ENCODE measurements around the gene DGKA.
A peak's percentile ranks its signal among the peaks of the same experiment; 100 is the strongest.

The DGKA gene

GRCh38 chr12:55925371-55925770, 5.6 kb upstream of the DGKA start:
- H3K36me3 Mint-ChIP-seq: peaks cover 25 to 35% of the 10 kb centered on the region in 2 donors
- no peak for DNase-seq
- no peaks in the 10 kb centered on the region for H3K9me3 Mint-ChIP-seq
- ATAC-seq (replicated peaks): no peak
- peak overlapping the region; percentile 1 for H3K27ac Mint-ChIP-seq
- peak overlapping the region; percentile 90 to 98 for H3K4me3 Mint-ChIP-seq
- H3K4me1 Mint-ChIP-seq: peaks cover 35 to 49% of the 10 kb centered on the region in 2 donors
- no peaks in the 10 kb centered on the region for H3K27me3 Mint-ChIP-seq

- peaks cover 25 to 36% of the 10 kb centered on the region in 2 donors for H3K36me3 Mint-ChIP-seq
Measured at GRCh38 chr12:55925870-55926737, 4.9 kb upstream of the DGKA start.

GRCh38 chr12:55926738-55927587, 4.0 kb upstream of the DGKA start:
- Mint-ChIP-seq H3K36me3 (peaks cover 24 to 38% of the 10 kb centered on the region in 2 donors), H3K4me1 (peaks cover 42 to 59% of the 10 kb centered on the region in 2 donors), H3K9me3 (no peaks in the 10 kb centered on the region), H3K27me3 (no peaks in the 10 kb centered on the region), H3K4me3 (peak overlapping the region; percentile 90 to 98), H3K27ac (peak overlapping the region; percentile 99)
- ATAC-seq (replicated peaks) (peak; percentile 57 to 59), DNase-seq (peak; percentile 78)

More at GRCh38 chr12:55925870-55926737, 4.9 kb upstream of the DGKA start:
- Mint-ChIP-seq H3K27me3 (no peaks in the 10 kb centered on the region), H3K9me3 (no peaks in the 10 kb centered on the region), H3K4me3 (peak overlapping the region; percentile 90 to 98), H3K27ac (peak overlapping the region; percentile 99), H3K4me1 (peaks cover 40 to 57% of the 10 kb centered on the region in 2 donors)
- ATAC-seq (replicated peaks) (peak in 1 of 2 donors; percentile 0), DNase-seq (no peak)

- ATAC-seq (replicated peaks) (peak; percentile 68 to 70), DNase-seq (peak; percentile 80)
- peak within 1 kb of the TSS; percentile 98 to 99 for H3K4me3 Mint-ChIP-seq
- H3K27ac Mint-ChIP-seq: peak within 1 kb of the TSS; percentile 99
- H3K27me3 Mint-ChIP-seq: no peaks in the 10 kb centered on the region
- no peaks in the 10 kb centered on the region for H3K9me3 Mint-ChIP-seq
- peaks cover 18 to 34% of the 10 kb centered on the region in 2 donors for H3K36me3 Mint-ChIP-seq
- H3K4me1 Mint-ChIP-seq: peaks cover 44 to 62% of the 10 kb centered on the region in 2 donors
Measured at GRCh38 chr12:55927588-55928502, 3.1 kb upstream of the DGKA start, which contains the start of gene PYM1. Gene PYM1 (minus strand): TSS chr12:55927894. CDS start chr12:55927761, 133 bp downstream.

GRCh38 chr12:55929306-55929791, 1.6 kb upstream of the DGKA start:
- H3K27ac Mint-ChIP-seq: peak overlapping the region; percentile 95
- ATAC-seq (replicated peaks) (peak; percentile 28 to 55), DNase-seq (peak; percentile 63)
- peaks cover 41 to 65% of the 10 kb centered on the region in 2 donors for H3K4me1 Mint-ChIP-seq
- peak overlapping the region; percentile 98 to 99 for H3K4me3 Mint-ChIP-seq
- peaks cover 14 to 28% of the 10 kb centered on the region in 2 donors for H3K36me3 Mint-ChIP-seq
- no peaks in the 10 kb centered on the region for H3K9me3 Mint-ChIP-seq
- H3K27me3 Mint-ChIP-seq: no peaks in the 10 kb centered on the region

GRCh38 chr12:55931317-55931779, 386 bp downstream of the DGKA start:
- DNase-seq (peak; percentile 8), ATAC-seq (replicated peaks) (no peak)
- Mint-ChIP-seq H3K36me3 (peaks cover 10 to 23% of the 10 kb centered on the region in 2 donors), H3K27ac (peak overlapping the region; percentile 95), H3K27me3 (no peaks in the 10 kb centered on the region), H3K4me3 (peak overlapping the region; percentile 91 to 99), H3K9me3 (no peaks in the 10 kb centered on the region), H3K4me1 (peaks cover 38 to 60% of the 10 kb centered on the region in 2 donors)

GRCh38 chr12:55931780-55932550, 1.0 kb downstream of the DGKA start:
- H3K4me1 Mint-ChIP-seq: peaks cover 36 to 56% of the 10 kb centered on the region in 2 donors
- ATAC-seq (replicated peaks) (peak in 1 of 2 donors; percentile 10), DNase-seq (peak; percentile 5)
- H3K27ac Mint-ChIP-seq: peak overlapping the region; percentile 95
- no peaks in the 10 kb centered on the region for H3K27me3 Mint-ChIP-seq
- H3K4me3 Mint-ChIP-seq: peak overlapping the region; percentile 91 to 99
- H3K36me3 Mint-ChIP-seq: peaks cover 7 to 20% of the 10 kb centered on the region in 2 donors
- no peaks in the 10 kb centered on the region for H3K9me3 Mint-ChIP-seq

- DNase-seq (peak; percentile 34), ATAC-seq (replicated peaks) (peak; percentile 33 to 39)
- peaks cover 36 to 56% of the 10 kb centered on the region in 2 donors for H3K4me1 Mint-ChIP-seq
- H3K27me3 Mint-ChIP-seq: no peaks in the 10 kb centered on the region
- H3K36me3 Mint-ChIP-seq: peaks cover 8 to 21% of the 10 kb centered on the region in 2 donors
- peak overlapping the region; percentile 91 to 99 for H3K4me3 Mint-ChIP-seq
- H3K27ac Mint-ChIP-seq: peak overlapping the region; percentile 94
- no peaks in the 10 kb centered on the region for H3K9me3 Mint-ChIP-seq
Measured at GRCh38 chr12:55932551-55932910, 1.6 kb downstream of the DGKA start.

- Mint-ChIP-seq H3K4me1 (peaks cover 36 to 56% of the 10 kb centered on the region in 2 donors), H3K36me3 (peaks cover 8 to 23% of the 10 kb centered on the region in 2 donors), H3K9me3 (no peaks in the 10 kb centered on the region), H3K27me3 (no peaks in the 10 kb centered on the region), H3K4me3 (peak overlapping the region in 1 of 2 donors; percentile 91), H3K27ac (no peak overlapping the region)
- no peak for DNase-seq
- no peak for ATAC-seq (replicated peaks)
Measured at GRCh38 chr12:55933169-55933798, 2.3 kb downstream of the DGKA start.

GRCh38 chr12:55933799-55934742, 3.1 kb downstream of the DGKA start:
- Mint-ChIP-seq H3K4me3 (peak overlapping the region in 1 of 2 donors; percentile 13), H3K9me3 (no peaks in the 10 kb centered on the region), H3K36me3 (peaks cover 11 to 28% of the 10 kb centered on the region in 2 donors), H3K27me3 (no peaks in the 10 kb centered on the region), H3K27ac (no peak overlapping the region), H3K4me1 (peaks cover 37 to 53% of the 10 kb centered on the region in 2 donors)
- no peak for DNase-seq
- no peak for ATAC-seq (replicated peaks)

- ATAC-seq (replicated peaks) (no peak), DNase-seq (no peak)
- Mint-ChIP-seq H3K27ac (no peak overlapping the region), H3K4me1 (peaks cover 34 to 48% of the 10 kb centered on the region in 2 donors), H3K4me3 (no peak overlapping the region), H3K27me3 (no peaks in the 10 kb centered on the region), H3K9me3 (no peaks in the 10 kb centered on the region), H3K36me3 (peaks cover 15 to 32% of the 10 kb centered on the region in 2 donors)
Measured at GRCh38 chr12:55934773-55935172, 3.8 kb downstream of the DGKA start.

Measured in stimulated activated naive B cell treated with anti-CD40 and anti-IgM and Interleukin-4, amounts not matched to agents 10 μg/mL and 1 μg/mL and 100 μg/mL, for 72 hours (primary cell).